Panc1 (cell line): ENCODE measurements around the gene PHF5A. TPM values are rescaled to one million over a fixed set of nuclear protein-coding genes. Genes with fewer than 3 reads are reported as not detected.

Experiments
- ATAC-seq: fragments of 200-7000 bp; cut with Tn5 transposase; 2 replicates; pipeline ENCODE4 v1.9.1; 2020; ENCODE audit warnings: mild to moderate bottlenecking, moderate library complexity
- BruUV-seq: library from RNA; stranded (reverse); fragments of 400-500 nt; replicated peaks from 2 replicates; lab custom pipeline; 2021; lab: Mats Ljungman, UMichigan
- CTCF ChIA-PET: fragments of 300-600 bp; sonication (Branson Sonifier 250); formaldehyde crosslinking; loops from one replicate; lab custom pipeline; 2022; ENCODE audit warnings: antibody characterized with exemption; lab: Charles Lee
- POLR2A ChIA-PET: fragments of 300-600 bp; sonication (Branson Sonifier 250); formaldehyde crosslinking; loops from one replicate; lab custom pipeline; 2022; ENCODE audit warnings: antibody characterized with exemption; lab: Charles Lee
- DNase-seq: peaks from one replicate; pipeline ENCODE4 v3.0.0-alpha.2; 2010; ENCODE audit warnings: low read depth, low spot score
- H3K27ac ChIP-seq: 2 replicates; pipeline ENCODE4 v1.5.1; 2011; ENCODE audit warnings: mild to moderate bottlenecking, low read length, inconsistent platforms
- H3K27me3 ChIP-seq: fragments of 200-500 bp; sonication (Bioruptor generic); 2 replicates; pipeline ENCODE4 v1.6.0; 2014; ENCODE audit warnings: low read length, inconsistent platforms; ENCODE audit not compliant: control insufficient read depth, insufficient read depth
- H3K36me3 ChIP-seq: fragments of 200-500 bp; sonication (Bioruptor generic); 2 replicates; pipeline ENCODE4 v1.5.1; 2014; ENCODE audit warnings: inconsistent platforms, mild to moderate bottlenecking, low read length, moderate library complexity; ENCODE audit not compliant: control insufficient read depth, insufficient read depth
- H3K4me1 ChIP-seq: 2 replicates; pipeline ENCODE4 v1.5.1; 2011; ENCODE audit warnings: inconsistent platforms, mild to moderate bottlenecking, low read length, moderate library complexity; ENCODE audit not compliant: control insufficient read depth, insufficient read depth
- H3K4me3 ChIP-seq, 2 experiments: 2 replicates each; pipeline ENCODE4 v1.5.1; 2011 to 2012; ENCODE audit warnings: low read depth in 2 of 2, low read length in 2 of 2, mild to moderate bottlenecking in 2 of 2, inconsistent platforms in 1 of 2, moderate library complexity in 1 of 2
- H3K9me3 ChIP-seq: fragments of 200-500 bp; sonication (Bioruptor generic); 2 replicates; pipeline ENCODE4 v1.5.1; 2014; ENCODE audit warnings: low read depth, mild to moderate bottlenecking, inconsistent platforms, low read length, moderate library complexity; ENCODE audit not compliant: control insufficient read depth, insufficient read depth
- POLR2AphosphoS5 ChIP-seq: IDR thresholded peaks from 2 replicates; pipeline ENCODE4 v1.6.1; 2012; ENCODE audit warnings: mild to moderate bottlenecking, low read depth, low read length, moderate library complexity
- SIN3A ChIP-seq: IDR thresholded peaks from 2 replicates; pipeline ENCODE4 v1.6.1; 2012; ENCODE audit warnings: low read depth, mild to moderate bottlenecking, low read length, moderate library complexity, borderline replicate concordance; ENCODE audit not compliant: insufficient read depth
- TCF7L2 ChIP-seq: IDR thresholded peaks from 2 replicates; pipeline ENCODE4 v1.6.1; 2011; ENCODE audit warnings: mild to moderate bottlenecking, low read depth, low read length, inconsistent platforms
- in situ Hi-C: cut with HindIII; loops from 2 replicates; pipeline ENCODE4 v1.10.0; 2016; ENCODE audit warnings: low sequenced_read_pairs, low pct_unique_long_range_greater_than_20kb
- intact Hi-C: fragments of 100-400 bp; cut with micrococcal nuclease; formaldehyde crosslinking; loops from one replicate; pipeline ENCODE4 v1.10.0; 2022; ENCODE audit not compliant: unreplicated experiment
- total RNA-seq: library from RNA; stranded (reverse); gene quantifications from one replicate; pipeline ENCODE4 v1.2.1, GENCODE V29; 2021; ENCODE audit not compliant: unreplicated experiment
- TF ChIP-seq, protein P1 (sequence below): fragments of 450-650 bp; IDR thresholded peaks from 2 replicates; pipeline ENCODE4 v1.5.1; 2017; ENCODE audit warnings: mild to moderate bottlenecking
- TF ChIP-seq, protein P2 (sequence below), 2 experiments: IDR thresholded peaks; 2 replicates each; pipeline ENCODE4 v1.6.1; 2011 to 2012; ENCODE audit warnings: low read depth in 2 of 2, control low read depth in 1 of 2, low read length in 1 of 2, mild to moderate bottlenecking in 1 of 2, moderate library complexity in 1 of 2; ENCODE audit not compliant: insufficient read depth in 1 of 2

The PHF5A gene
- total RNA-seq, 1 experiment from 2014 or later: 34.9 TPM

DNA sequence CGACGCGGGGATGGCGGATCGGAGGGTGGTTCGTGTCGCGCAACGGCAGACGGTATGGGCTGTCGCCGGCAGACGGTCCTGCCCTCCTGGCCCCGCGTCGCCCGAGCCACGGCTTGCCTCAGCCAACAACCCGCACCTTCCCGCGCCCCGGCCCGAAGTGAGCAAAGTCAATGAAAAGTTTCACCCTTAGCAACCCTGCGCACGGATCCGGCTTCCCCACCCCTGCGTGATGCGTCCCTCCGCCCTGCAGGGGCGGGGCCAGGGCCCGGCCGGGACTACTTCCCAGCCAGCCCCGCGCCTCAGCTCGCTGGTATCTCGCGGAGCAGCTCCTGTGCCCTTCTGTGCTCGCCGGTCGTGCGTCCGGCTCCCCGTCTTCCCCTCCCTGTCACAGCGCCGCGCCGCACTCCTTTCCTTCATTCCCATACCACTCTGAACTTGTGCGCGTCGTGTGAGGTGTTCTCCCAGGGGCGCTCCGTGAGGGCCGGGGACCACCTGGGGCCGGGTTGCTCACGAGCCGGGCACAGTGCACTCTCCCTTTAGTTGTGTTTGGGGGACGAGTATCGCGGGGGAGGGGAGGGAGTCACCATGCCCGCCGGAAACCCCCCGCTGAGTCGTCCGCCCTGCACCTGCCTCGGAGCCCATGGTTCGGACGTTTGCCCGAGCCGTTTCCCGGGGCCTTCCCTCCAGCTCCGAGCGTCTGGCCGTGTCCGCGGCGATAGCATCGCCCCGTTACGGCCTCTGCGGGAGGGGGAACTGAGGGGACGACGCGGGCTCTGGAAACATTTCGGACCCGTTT, 21.7 kb downstream of the PHF5A start, which contains the start of gene TOB2:
TSS of gene TOB2 (minus strand) at position 163 of the 796 bp plus-strand sequence. CDS start 9,456 bp downstream, outside the sequence.
- intact Hi-C loops: no loop called here
- peak; percentile 63 for DNase-seq

DNA sequence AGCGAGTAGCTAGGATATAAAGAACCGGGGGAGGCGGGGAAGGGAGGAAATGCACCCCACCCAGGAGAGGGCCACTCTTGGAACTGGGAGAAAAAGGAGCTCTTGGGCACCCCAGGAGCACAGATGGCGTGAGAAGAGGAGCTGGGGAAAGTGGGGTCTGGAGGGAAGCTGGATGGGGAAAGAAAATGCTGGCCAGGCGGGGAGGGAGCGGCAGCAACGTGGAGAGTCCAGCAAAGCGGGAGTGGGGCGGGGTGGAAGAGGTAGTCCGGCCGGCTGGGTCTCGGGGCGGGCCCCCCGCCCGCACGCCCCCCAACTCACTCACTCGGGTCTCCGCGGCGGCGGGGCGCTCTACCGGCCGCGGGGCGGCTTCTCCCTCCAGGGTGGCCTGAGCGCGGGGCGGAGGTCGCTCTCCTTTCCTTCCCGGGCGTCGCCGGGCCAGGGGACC, 22.4 kb downstream of the PHF5A start:
- in situ Hi-C loops: no loop called here
- BruUV-seq: no TSS peak

More for the DNA sequence above, 21.7 kb downstream of the PHF5A start, which contains the start of gene TOB2:
- TSS peak; percentile 78 for BruUV-seq
- Histone ChIP-seq H3K27ac (peak within 1 kb of the TSS; percentile 95), H3K27me3 (no peaks in the 10 kb centered on the region), H3K36me3 (peaks cover 5% of the 10 kb centered on the region), H3K4me3 (peak within 1 kb of the TSS; percentile 81 to 96), H3K9me3 (no peaks in the 10 kb centered on the region), H3K4me1 (peaks cover 6% of the 10 kb centered on the region; the same call in 1 of the 2 replicates)
- ChIA-PET CTCF (no interaction called here), POLR2A (interaction anchor here (0.6 to 1.5 kb wide), 3 partner anchors 18 to 65 kb away, joined by 4 to 14 read pairs (median 6); partner anchors contain the start of genes ACO2, PHF5A and TEF)
- ATAC-seq: peak; percentile 62
- in situ Hi-C loops: no loop called here
- TF ChIP-seq POLR2AphosphoS5: peak; percentile 99
- TF ChIP-seq, protein P1, sequence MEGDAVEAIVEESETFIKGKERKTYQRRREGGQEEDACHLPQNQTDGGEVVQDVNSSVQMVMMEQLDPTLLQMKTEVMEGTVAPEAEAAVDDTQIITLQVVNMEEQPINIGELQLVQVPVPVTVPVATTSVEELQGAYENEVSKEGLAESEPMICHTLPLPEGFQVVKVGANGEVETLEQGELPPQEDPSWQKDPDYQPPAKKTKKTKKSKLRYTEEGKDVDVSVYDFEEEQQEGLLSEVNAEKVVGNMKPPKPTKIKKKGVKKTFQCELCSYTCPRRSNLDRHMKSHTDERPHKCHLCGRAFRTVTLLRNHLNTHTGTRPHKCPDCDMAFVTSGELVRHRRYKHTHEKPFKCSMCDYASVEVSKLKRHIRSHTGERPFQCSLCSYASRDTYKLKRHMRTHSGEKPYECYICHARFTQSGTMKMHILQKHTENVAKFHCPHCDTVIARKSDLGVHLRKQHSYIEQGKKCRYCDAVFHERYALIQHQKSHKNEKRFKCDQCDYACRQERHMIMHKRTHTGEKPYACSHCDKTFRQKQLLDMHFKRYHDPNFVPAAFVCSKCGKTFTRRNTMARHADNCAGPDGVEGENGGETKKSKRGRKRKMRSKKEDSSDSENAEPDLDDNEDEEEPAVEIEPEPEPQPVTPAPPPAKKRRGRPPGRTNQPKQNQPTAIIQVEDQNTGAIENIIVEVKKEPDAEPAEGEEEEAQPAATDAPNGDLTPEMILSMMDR: no peak
- TF ChIP-seq, protein P2, sequence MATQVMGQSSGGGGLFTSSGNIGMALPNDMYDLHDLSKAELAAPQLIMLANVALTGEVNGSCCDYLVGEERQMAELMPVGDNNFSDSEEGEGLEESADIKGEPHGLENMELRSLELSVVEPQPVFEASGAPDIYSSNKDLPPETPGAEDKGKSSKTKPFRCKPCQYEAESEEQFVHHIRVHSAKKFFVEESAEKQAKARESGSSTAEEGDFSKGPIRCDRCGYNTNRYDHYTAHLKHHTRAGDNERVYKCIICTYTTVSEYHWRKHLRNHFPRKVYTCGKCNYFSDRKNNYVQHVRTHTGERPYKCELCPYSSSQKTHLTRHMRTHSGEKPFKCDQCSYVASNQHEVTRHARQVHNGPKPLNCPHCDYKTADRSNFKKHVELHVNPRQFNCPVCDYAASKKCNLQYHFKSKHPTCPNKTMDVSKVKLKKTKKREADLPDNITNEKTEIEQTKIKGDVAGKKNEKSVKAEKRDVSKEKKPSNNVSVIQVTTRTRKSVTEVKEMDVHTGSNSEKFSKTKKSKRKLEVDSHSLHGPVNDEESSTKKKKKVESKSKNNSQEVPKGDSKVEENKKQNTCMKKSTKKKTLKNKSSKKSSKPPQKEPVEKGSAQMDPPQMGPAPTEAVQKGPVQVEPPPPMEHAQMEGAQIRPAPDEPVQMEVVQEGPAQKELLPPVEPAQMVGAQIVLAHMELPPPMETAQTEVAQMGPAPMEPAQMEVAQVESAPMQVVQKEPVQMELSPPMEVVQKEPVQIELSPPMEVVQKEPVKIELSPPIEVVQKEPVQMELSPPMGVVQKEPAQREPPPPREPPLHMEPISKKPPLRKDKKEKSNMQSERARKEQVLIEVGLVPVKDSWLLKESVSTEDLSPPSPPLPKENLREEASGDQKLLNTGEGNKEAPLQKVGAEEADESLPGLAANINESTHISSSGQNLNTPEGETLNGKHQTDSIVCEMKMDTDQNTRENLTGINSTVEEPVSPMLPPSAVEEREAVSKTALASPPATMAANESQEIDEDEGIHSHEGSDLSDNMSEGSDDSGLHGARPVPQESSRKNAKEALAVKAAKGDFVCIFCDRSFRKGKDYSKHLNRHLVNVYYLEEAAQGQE (IDR thresholded peaks at IDR 0.05; ENCODE audit: insufficient read depth in 1 of 2, low read depth in 2 of 2, low read length in 1 of 2): peak; percentile 26 to 52; a peak in 1 of 4 replicates
- peak; percentile 22; the same call in 1 of the 2 replicates for TF ChIP-seq TCF7L2
- TF ChIP-seq SIN3A: peak; percentile 98

More for the DNA sequence above, 22.4 kb downstream of the PHF5A start:
- Histone ChIP-seq H3K36me3 (peaks cover 5% of the 10 kb centered on the region), H3K27me3 (no peaks in the 10 kb centered on the region), H3K4me1 (peaks cover 6% of the 10 kb centered on the region; the same call in 1 of the 2 replicates), H3K4me3 (peak overlapping the region; percentile 81 to 96), H3K27ac (peak overlapping the region; percentile 91), H3K9me3 (no peaks in the 10 kb centered on the region)
- POLR2A ChIA-PET: interaction anchor here (0.6 to 1.5 kb wide), 4 partner anchors 19 to 485 kb away, joined by 3 to 14 read pairs (median 5); partner anchors contain the start of genes ACO2, PHF5A and TEF
- TF ChIP-seq SIN3A: no peak
- TF ChIP-seq POLR2AphosphoS5: no peak
- TF ChIP-seq, protein P1: no peak
- TF ChIP-seq TCF7L2: no peak
- CTCF ChIA-PET: no interaction called here
- no peak for ATAC-seq
- intact Hi-C loops: no loop called here
- no peak for DNase-seq
